Ureter (tissue), 1 donor: Measurements from ENCODE around the gene BBC3. TPM values are rescaled to one million over a fixed set of nuclear protein-coding genes. Genes with fewer than 3 reads are reported as not detected.

Experiments used
- DNase-seq: peaks from one replicate; pipeline ENCODE4 v3.0.0-alpha.2; 2020; ENCODE audit warnings: low spot score
- total RNA-seq: library from RNA; stranded (reverse); gene quantifications from one replicate; pipeline ENCODE4 v1.2.4, GENCODE V29; 2023
- donor health status: DM: yes; HTN: yes; CAD: no.

BBC3 gene
- total RNA-seq, 1 donor from 2014 or later = 9.9 TPM

GRCh38 chr19:47195434-47195833 lies 35.6 kb downstream of the BBC3 start:
- DNase-seq = no peak

GRCh38 chr19:47190167-47190727 lies 40.8 kb downstream of the BBC3 start:
- DNase-seq = peak; percentile 52

GRCh38 chr19:47188507-47189033 lies 42.4 kb downstream of the BBC3 start:
- no peak for DNase-seq

- no peak for DNase-seq
These were observed 43.2 kb downstream of the BBC3 start for GRCh38 chr19:47187797-47188196.

GRCh38 chr19:47187335-47187655 lies 43.7 kb downstream of the BBC3 start:
- DNase-seq = no peak

GRCh38 chr19:47186446-47187334 lies 44.3 kb downstream of the BBC3 start:
- no peak for DNase-seq

GRCh38 chr19:47183601-47184000 lies 47.4 kb downstream of the BBC3 start:
- no peak for DNase-seq

- no peak for DNase-seq
These were observed 51.2 kb downstream of the BBC3 start for GRCh38 chr19:47179653-47180310.

- no peak for DNase-seq
These were observed 54.3 kb downstream of the BBC3 start for GRCh38 chr19:47176627-47177090.

- DNase-seq = no peak
These were observed 54.9 kb downstream of the BBC3 start for GRCh38 chr19:47176071-47176626.

GRCh38 chr19:47172666-47173455 lies 58.1 kb downstream of the BBC3 start:
- no peak for DNase-seq

Other genes starting within 250 kb of the BBC3 start
- not detected for gene NPAS1, start 211.4 kb downstream of the BBC3 start, total RNA-seq
- 15.5 TPM for gene TMEM160, start 182.6 kb downstream of the BBC3 start, total RNA-seq
- 55.1 TPM for gene ZC3H4, start 117.4 kb downstream of the BBC3 start, total RNA-seq
- 56.9 TPM for gene SAE1, start 100.4 kb downstream of the BBC3 start, total RNA-seq
- 37.2 TPM for gene CCDC9, start 25.3 kb upstream of the BBC3 start, total RNA-seq
- gene INAFM1, start 43.7 kb upstream of the BBC3 start, total RNA-seq = 22.2 TPM
- gene C5AR1, start 78.7 kb upstream of the BBC3 start, total RNA-seq = 5.1 TPM
- gene C5AR2, start 101.0 kb upstream of the BBC3 start, total RNA-seq = 2.1 TPM
- gene DHX34, start 118.1 kb upstream of the BBC3 start, total RNA-seq = 20.6 TPM
- 20.0 TPM for gene MEIS3, start 188.3 kb upstream of the BBC3 start, total RNA-seq
- 2.7 TPM for gene SLC8A2, start 240.7 kb upstream of the BBC3 start, total RNA-seq